Measurements from ENCODE around the gene SORL1. TPM values are rescaled to one million over a fixed set of nuclear protein-coding genes. Genes with fewer than 3 reads are reported as not detected.

Gene SORL1
- polyA plus RNA-seq, 1 donor from 2014 or later: 6.5 TPM

DNA sequence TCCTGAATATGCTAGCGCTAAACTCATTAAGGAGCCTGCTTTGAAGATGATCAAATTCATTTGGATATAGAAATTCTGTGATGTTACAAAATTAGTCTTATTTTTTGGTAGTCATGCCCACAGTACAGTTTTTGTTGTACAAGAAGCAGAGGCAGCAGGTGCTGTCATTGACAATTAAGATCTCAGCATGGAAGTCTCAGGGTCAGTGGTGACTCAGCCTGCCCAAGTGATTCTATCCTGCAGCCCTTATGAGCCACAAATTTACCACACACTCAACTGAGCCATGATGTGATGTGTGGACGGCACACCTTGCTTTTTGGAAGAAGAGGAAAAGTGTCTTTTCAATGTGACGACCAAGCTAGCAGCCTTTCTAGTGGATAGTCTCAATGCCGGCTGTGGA lies 154.2 kb downstream of the SORL1 start:
- Histone ChIP-seq H3K9ac (ENCODE audit: low read length) (no peak overlapping the region), H3K4me2 (ENCODE audit: low read length) (no peak overlapping the region), H3K36me3 (ENCODE audit: insufficient read depth, low read length) (no peaks in the 10 kb centered on the region)

DNA sequence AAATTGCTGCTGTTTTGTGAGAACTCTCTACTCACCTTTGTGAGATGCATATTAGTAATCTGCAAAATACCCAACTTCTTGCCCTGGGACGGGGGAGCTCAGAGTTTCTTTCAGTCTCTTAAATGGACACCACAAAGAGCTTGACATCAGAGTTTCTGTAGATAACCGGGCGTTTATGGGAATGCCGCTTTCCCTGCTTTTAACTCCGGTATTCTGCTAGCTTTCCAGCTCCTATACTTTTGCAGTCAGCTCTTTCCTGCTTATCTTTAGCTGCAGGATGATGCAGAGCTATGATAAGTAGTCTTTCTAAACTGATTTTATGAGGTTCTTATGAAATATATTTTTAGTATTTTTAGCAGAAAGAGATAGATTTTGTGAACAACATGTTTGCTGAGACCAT lies 155.2 kb downstream of the SORL1 start:
- H2AFZ ChIP-seq (ENCODE audit: low read depth, low read length): no peak overlapping the region
- no peaks in the 10 kb centered on the region for H3K9me3 ChIP-seq (ENCODE audit: low read length)
- no peaks in the 10 kb centered on the region for H3K36me3 ChIP-seq (ENCODE audit: insufficient read depth, low read length)
- H3F3A ChIP-seq (ENCODE audit: insufficient read depth, low read length, poor library complexity, severe bottlenecking): no peaks in the 10 kb centered on the region
- no peak overlapping the region for H3K9ac ChIP-seq (ENCODE audit: low read length)
- no peaks in the 10 kb centered on the region for H3K79me2 ChIP-seq (replicated peaks; ENCODE audit: insufficient read depth, low read length)
- no peaks in the 10 kb centered on the region for H3K9me2 ChIP-seq (ENCODE audit: insufficient read depth, low read length)
- no peak overlapping the region for H3K4me2 ChIP-seq (ENCODE audit: low read length)
- H4K20me1 ChIP-seq (ENCODE audit: insufficient read depth): no peaks in the 10 kb centered on the region
- H3K27me3 ChIP-seq (ENCODE audit: insufficient read depth, low read depth, low read length): no peaks in the 10 kb centered on the region
- no peak overlapping the region for H3K27ac ChIP-seq (ENCODE audit: low read length)
- TF ChIP-seq EP300 (conservative IDR thresholded peaks at IDR 0.05; ENCODE audit: poor library complexity, severe bottlenecking): no peak
- no peak for TF ChIP-seq EZH2 (IDR thresholded peaks at IDR 0.05; ENCODE audit: borderline replicate concordance, insufficient read depth, low read length, poor library complexity, severe bottlenecking)
- TF ChIP-seq, protein P1, sequence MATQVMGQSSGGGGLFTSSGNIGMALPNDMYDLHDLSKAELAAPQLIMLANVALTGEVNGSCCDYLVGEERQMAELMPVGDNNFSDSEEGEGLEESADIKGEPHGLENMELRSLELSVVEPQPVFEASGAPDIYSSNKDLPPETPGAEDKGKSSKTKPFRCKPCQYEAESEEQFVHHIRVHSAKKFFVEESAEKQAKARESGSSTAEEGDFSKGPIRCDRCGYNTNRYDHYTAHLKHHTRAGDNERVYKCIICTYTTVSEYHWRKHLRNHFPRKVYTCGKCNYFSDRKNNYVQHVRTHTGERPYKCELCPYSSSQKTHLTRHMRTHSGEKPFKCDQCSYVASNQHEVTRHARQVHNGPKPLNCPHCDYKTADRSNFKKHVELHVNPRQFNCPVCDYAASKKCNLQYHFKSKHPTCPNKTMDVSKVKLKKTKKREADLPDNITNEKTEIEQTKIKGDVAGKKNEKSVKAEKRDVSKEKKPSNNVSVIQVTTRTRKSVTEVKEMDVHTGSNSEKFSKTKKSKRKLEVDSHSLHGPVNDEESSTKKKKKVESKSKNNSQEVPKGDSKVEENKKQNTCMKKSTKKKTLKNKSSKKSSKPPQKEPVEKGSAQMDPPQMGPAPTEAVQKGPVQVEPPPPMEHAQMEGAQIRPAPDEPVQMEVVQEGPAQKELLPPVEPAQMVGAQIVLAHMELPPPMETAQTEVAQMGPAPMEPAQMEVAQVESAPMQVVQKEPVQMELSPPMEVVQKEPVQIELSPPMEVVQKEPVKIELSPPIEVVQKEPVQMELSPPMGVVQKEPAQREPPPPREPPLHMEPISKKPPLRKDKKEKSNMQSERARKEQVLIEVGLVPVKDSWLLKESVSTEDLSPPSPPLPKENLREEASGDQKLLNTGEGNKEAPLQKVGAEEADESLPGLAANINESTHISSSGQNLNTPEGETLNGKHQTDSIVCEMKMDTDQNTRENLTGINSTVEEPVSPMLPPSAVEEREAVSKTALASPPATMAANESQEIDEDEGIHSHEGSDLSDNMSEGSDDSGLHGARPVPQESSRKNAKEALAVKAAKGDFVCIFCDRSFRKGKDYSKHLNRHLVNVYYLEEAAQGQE (IDR thresholded peaks at IDR 0.05; ENCODE audit: borderline replicate concordance): no peak
- TF ChIP-seq SMC3 (conservative IDR thresholded peaks at IDR 0.05; ENCODE audit: poor library complexity): no peak
- no peak for TF ChIP-seq TAF1 (IDR thresholded peaks at IDR 0.05; ENCODE audit: low read depth)
- no peak for TF ChIP-seq POLR2AphosphoS5 (IDR thresholded peaks at IDR 0.05)
- TF ChIP-seq RAD21 (conservative IDR thresholded peaks at IDR 0.05): no peak
- TF ChIP-seq MXI1 (conservative IDR thresholded peaks at IDR 0.05; ENCODE audit: poor library complexity, severe bottlenecking): no peak
- TF ChIP-seq, protein P2, sequence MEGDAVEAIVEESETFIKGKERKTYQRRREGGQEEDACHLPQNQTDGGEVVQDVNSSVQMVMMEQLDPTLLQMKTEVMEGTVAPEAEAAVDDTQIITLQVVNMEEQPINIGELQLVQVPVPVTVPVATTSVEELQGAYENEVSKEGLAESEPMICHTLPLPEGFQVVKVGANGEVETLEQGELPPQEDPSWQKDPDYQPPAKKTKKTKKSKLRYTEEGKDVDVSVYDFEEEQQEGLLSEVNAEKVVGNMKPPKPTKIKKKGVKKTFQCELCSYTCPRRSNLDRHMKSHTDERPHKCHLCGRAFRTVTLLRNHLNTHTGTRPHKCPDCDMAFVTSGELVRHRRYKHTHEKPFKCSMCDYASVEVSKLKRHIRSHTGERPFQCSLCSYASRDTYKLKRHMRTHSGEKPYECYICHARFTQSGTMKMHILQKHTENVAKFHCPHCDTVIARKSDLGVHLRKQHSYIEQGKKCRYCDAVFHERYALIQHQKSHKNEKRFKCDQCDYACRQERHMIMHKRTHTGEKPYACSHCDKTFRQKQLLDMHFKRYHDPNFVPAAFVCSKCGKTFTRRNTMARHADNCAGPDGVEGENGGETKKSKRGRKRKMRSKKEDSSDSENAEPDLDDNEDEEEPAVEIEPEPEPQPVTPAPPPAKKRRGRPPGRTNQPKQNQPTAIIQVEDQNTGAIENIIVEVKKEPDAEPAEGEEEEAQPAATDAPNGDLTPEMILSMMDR (IDR thresholded peaks at IDR 0.05; ENCODE audit: poor library complexity, severe bottlenecking): no peak
- no peak overlapping the region for H3K4me3 ChIP-seq (ENCODE audit: low read length)

More for the DNA sequence above, 154.2 kb downstream of the SORL1 start:
- no peak overlapping the region for H3K27ac ChIP-seq (ENCODE audit: low read length)
- no peaks in the 10 kb centered on the region for H3K9me2 ChIP-seq (ENCODE audit: insufficient read depth, low read length)
- no peak overlapping the region for H2AFZ ChIP-seq (ENCODE audit: low read depth, low read length)
- TF ChIP-seq EP300 (conservative IDR thresholded peaks at IDR 0.05; ENCODE audit: poor library complexity, severe bottlenecking) (no peak), SMC3 (conservative IDR thresholded peaks at IDR 0.05; ENCODE audit: poor library complexity) (no peak), EZH2 (IDR thresholded peaks at IDR 0.05; ENCODE audit: borderline replicate concordance, insufficient read depth, low read length, poor library complexity, severe bottlenecking) (no peak), RAD21 (conservative IDR thresholded peaks at IDR 0.05) (no peak), MXI1 (conservative IDR thresholded peaks at IDR 0.05; ENCODE audit: poor library complexity, severe bottlenecking) (no peak), POLR2AphosphoS5 (IDR thresholded peaks at IDR 0.05) (no peak), TAF1 (IDR thresholded peaks at IDR 0.05; ENCODE audit: low read depth) (no peak)
- TF ChIP-seq, protein P2 (IDR thresholded peaks at IDR 0.05; ENCODE audit: poor library complexity, severe bottlenecking): no peak
- TF ChIP-seq, protein P1 (IDR thresholded peaks at IDR 0.05; ENCODE audit: borderline replicate concordance): no peak
- H4K20me1 ChIP-seq (ENCODE audit: insufficient read depth): no peaks in the 10 kb centered on the region
- H3K9me3 ChIP-seq (ENCODE audit: low read length): no peaks in the 10 kb centered on the region
- H3K4me3 ChIP-seq (ENCODE audit: low read length): no peak overlapping the region
- H3F3A ChIP-seq (ENCODE audit: insufficient read depth, low read length, poor library complexity, severe bottlenecking): no peaks in the 10 kb centered on the region
- no peaks in the 10 kb centered on the region for H3K79me2 ChIP-seq (replicated peaks; ENCODE audit: insufficient read depth, low read length)
- H3K27me3 ChIP-seq (ENCODE audit: insufficient read depth, low read depth, low read length): no peaks in the 10 kb centered on the region

Data from neural cell (in vitro differentiated cells).